Measurements from ENCODE around the gene POLK.
"Not testable (repeated sequence)": the region's sequence is repeated elsewhere in the genome, so short reads cannot be mapped to it uniquely, and the experiment has no call there.

Gene POLK

DNA sequence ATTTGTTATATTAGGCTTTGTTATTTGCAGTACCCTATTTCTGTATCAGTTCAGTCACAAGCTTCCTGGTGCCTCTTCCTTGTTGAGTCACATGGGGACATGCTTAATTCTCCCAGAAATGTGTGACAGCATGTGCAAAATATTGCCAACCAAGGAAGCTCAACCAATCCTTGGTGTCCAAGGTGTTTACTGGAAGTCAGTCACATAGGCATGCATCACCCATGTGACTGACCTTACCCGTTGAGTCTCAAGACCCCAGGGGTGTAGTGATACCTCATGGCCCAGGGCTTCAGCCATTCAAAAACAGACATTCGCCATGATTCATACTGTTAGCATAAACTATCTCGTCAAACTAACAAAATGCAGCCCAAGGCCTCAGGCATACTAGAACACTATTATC is 90.3 kb downstream of the POLK start:
- TF ChIP-seq, protein P1, sequence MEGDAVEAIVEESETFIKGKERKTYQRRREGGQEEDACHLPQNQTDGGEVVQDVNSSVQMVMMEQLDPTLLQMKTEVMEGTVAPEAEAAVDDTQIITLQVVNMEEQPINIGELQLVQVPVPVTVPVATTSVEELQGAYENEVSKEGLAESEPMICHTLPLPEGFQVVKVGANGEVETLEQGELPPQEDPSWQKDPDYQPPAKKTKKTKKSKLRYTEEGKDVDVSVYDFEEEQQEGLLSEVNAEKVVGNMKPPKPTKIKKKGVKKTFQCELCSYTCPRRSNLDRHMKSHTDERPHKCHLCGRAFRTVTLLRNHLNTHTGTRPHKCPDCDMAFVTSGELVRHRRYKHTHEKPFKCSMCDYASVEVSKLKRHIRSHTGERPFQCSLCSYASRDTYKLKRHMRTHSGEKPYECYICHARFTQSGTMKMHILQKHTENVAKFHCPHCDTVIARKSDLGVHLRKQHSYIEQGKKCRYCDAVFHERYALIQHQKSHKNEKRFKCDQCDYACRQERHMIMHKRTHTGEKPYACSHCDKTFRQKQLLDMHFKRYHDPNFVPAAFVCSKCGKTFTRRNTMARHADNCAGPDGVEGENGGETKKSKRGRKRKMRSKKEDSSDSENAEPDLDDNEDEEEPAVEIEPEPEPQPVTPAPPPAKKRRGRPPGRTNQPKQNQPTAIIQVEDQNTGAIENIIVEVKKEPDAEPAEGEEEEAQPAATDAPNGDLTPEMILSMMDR (IDR thresholded peaks at IDR 0.05; ENCODE audit: insufficient read depth, low read depth, low read length, missing control alignments) = no peak
- no peak for DNase-seq (ENCODE audit: low read depth)
- no peak overlapping the region for H3K4me3 ChIP-seq (ENCODE audit: low read depth, low read length)

DNA sequence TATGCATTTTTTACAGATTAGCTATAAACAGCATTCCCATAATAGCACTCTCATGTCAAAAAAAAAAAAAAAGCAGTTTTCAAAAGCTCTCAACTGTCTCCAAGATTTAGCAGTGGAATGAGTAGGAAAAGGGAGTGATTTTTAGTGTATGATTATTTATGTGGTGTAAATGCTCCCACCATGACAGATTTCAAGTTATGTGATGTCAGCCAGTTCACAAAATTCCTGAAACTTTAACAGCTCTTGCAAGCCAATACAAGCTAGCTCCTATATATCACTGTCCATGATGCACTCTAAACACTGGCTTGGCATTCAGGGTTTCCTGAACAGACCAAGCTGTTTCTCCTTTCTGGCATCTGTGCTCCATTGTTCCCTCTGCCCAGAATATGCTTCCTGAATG is 91.7 kb downstream of the POLK start:
- TF ChIP-seq, protein P1 (IDR thresholded peaks at IDR 0.05; ENCODE audit: insufficient read depth, low read depth, low read length, missing control alignments) = no peak
- no peak overlapping the region for H3K4me3 ChIP-seq (ENCODE audit: low read depth, low read length)
- no peak for DNase-seq (ENCODE audit: low read depth)

DNA sequence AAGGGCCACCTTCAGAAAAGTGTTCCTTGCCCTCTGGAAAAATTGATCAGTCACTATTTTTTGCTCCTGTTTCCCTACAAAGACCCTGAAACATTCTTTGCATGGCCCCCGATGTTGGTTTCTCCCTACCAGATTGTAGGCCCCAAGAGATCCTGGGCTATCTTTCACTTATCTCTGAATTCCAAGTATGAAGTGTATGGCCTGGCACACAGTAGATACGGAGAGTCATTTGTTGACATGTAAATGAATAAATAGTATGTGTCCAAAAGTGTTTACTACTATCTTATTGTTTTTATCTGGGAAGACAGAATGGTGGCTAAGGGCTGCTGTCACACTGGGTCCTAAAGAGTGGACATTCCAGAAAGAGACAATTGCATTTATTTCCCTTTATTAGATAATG is 92.1 kb downstream of the POLK start:
- no peak for DNase-seq (ENCODE audit: low read depth)
- no peak overlapping the region for H3K4me3 ChIP-seq (ENCODE audit: low read depth, low read length)
- TF ChIP-seq, protein P1 (IDR thresholded peaks at IDR 0.05; ENCODE audit: insufficient read depth, low read depth, low read length, missing control alignments) = no peak

DNA sequence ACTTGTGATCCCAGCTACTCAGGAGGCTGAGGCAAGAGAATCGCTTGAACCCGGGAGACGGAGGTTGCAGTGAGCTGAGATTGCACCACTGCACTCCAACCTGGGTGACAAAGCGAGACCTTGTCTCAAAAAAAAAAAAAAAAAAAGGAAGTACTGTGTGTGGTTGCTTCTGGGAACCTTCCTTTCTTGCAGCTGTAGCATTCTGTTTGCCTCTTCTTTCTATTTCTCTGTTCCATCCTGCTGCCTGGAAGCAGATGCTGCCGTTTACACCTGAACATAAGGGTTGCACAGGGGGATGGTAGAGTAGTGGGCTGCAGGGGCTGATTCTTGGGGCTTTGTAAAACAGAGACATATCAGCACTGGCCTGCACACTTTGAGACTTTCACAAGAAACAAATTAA is 95.7 kb downstream of the POLK start:
- H3K4me3 ChIP-seq (ENCODE audit: low read depth, low read length); DNase-seq (ENCODE audit: low read depth): not testable (repeated sequence)

DNA sequence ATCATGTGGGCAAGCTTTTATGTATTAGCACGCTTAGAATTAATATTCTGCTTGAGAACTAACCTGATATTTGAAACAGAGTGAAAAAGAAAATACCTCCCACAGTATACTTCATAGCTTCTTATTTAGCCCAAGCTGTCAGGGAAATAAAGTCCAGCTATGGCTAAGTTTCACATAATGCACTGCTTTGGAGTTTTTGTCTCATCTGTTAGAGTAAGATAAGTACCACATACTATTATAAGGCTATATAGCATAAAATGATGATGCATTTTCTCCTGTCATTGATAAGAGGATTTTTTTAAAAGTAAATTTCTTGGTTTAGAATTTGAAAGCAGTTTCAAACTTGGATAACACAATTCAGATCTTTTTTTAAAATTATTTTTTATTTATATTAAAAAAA is 97.2 kb downstream of the POLK start:
- H3K4me3 ChIP-seq (ENCODE audit: low read depth, low read length) = no peak overlapping the region
- DNase-seq (ENCODE audit: low read depth) = no peak
- TF ChIP-seq, protein P1 (IDR thresholded peaks at IDR 0.05; ENCODE audit: insufficient read depth, low read depth, low read length, missing control alignments) = no peak

DNA sequence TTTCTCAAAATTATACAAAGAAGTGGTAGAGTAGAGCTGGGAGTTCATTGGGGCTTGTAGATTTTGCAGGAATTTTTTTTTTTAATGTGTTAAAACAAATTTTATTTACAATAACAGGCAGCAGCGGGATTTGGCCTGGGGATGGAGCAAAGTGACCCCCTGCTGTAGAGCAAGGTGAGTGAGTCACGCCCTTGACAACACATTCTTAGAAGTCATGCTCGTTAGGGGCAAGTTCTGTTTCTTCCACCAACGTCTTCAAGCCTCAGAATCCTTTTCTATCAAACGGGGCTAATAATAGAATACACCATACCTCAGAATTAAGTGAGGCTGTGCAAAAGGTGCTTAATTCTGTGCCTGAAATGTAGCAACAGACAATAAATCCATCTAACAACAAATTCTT is 98.5 kb downstream of the POLK start:
- DNase-seq (ENCODE audit: low read depth) = no peak
- TF ChIP-seq, protein P1 (IDR thresholded peaks at IDR 0.05; ENCODE audit: insufficient read depth, low read depth, low read length, missing control alignments) = no peak
- no peak overlapping the region for H3K4me3 ChIP-seq (ENCODE audit: low read depth, low read length)

DNA sequence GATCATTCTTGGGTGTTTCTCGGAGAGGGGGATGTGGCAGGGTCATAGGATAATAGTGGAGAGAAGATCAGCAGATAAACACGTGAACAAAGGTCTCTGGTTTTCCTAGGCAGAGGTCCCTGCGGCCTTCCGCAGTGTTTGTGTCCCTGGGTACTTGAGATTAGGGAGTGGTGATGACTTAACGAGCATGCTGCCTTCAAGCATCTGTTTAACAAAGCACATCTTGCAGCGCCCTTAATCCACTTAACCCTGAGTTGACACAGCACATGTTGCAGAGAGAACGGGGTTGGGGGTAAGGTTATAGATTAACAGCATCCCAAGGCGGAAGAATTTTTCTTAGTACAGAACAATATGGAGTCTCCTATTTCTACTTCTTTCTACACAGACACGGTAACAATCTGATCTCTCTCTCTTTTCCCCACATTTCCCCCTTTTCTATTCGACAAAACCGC is 99.2 kb downstream of the POLK start:
- DNase-seq (ENCODE audit: low read depth) = not testable (repeated sequence)

DNA sequence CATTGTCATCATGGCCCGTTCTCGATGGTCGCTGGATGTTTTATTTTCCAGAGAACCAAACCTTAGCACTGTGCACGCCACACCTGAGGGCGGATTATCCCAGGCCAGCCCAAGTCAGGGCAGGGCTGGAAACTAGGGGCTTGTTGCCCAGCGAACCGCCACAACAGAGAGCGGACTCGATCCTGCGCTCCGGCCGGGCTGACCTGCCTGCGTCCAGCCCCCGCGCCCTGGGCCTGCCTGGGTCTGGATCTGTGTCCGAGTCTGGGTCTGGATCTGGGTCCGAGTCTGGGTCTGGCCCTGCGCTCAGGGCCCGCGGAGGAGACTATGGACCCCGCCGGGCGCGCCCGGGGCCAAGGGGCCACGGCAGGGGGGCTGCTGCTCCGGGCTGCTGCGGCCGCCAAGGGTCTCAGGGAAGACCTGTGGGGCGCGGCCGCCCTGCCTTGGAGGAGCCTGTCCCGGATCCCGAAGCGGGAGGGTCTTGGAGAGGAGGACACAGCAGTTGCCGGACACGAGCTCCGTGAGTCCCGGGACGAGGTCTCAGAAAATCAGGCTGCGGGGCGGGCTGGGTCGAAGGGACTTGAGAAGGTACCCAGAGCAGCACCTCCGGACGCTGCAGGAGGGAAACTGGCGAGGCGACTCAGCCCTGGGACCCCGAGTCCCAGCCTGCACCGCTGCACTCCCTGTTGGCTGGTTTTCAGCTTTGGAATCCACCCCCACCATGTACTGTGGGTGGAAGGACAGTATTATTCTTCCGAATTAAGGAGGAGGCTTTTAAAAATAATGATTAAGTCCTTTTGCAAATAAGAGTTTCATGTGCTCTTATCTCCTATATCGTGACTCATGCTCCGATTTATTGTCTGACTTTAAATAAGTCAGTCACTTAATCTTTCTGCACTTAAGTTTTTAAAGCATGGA is 99.9 kb downstream of the POLK start, which contains the start of gene ANKDD1B:
ANKDD1B (plus strand) TSS at position 143 of the 915 bp plus-strand sequence; CDS start at position 325, 182 bp downstream.
- DNase-seq (ENCODE audit: low read depth) = no peak
- TF ChIP-seq, protein P1 (IDR thresholded peaks at IDR 0.05; ENCODE audit: insufficient read depth, low read depth, low read length, missing control alignments) = no peak
- no peak within 1 kb of the TSS for H3K4me3 ChIP-seq (ENCODE audit: low read depth, low read length)

More for the DNA sequence above, 99.2 kb downstream of the POLK start:
- H3K4me3 ChIP-seq (ENCODE audit: low read depth, low read length) = not testable (repeated sequence)

Measured in GM12865 (cell line).